H1 (cell line): ENCODE results near the gene TMEM209. TPM values are rescaled to one million over a fixed set of nuclear protein-coding genes. Genes with fewer than 3 reads are reported as not detected.
"Not testable (repeated sequence)": the region's sequence is repeated elsewhere in the genome, so short reads cannot be mapped to it uniquely, and the experiment has no call there.

Source experiments
- CTCF ChIA-PET: fragments of 300-600 bp; sonication (Branson Sonifier 250); formaldehyde crosslinking; loops from one replicate; lab custom pipeline; 2021; ENCODE audit not compliant: partially characterized antibody; lab: Charles Lee
- POLR2A ChIA-PET: fragments of 300-600 bp; sonication (Branson Sonifier 250); formaldehyde crosslinking; loops from one replicate; lab custom pipeline; 2021; ENCODE audit warnings: inconsistent platforms; ENCODE audit not compliant: partially characterized antibody; lab: Charles Lee
- DNase-seq, 2 experiments: peaks; one replicate each; pipeline versions ENCODE4 v3.0.0 to v3.0.0-alpha.2; 2010 to 2022; ENCODE audit warnings: low spot score in 2 of 2, low read depth in 1 of 2, mixed read lengths in 1 of 2
- FAIRE-seq: peaks from 2 replicates; lab custom pipeline; 2011; peaks lifted over from hg19 to GRCh38; lab: Jason Lieb, UNC
- H2AFZ ChIP-seq: 2 replicates; pipeline ENCODE4 v1.8.1; 2012; ENCODE audit warnings: low read length, inconsistent platforms
- H2AK5ac ChIP-seq: 2 replicates; pipeline ENCODE4 v1.6.1; 2013; ENCODE audit warnings: low read depth, low read length
- H2BK120ac ChIP-seq: replicated peaks from 2 replicates; pipeline ENCODE3; 2013; ENCODE audit warnings: low read depth, low read length, inconsistent platforms
- H2BK12ac ChIP-seq: 2 replicates; pipeline ENCODE4 v1.6.1; 2013; ENCODE audit warnings: low read depth, low read length
- H2BK15ac ChIP-seq: 2 replicates; pipeline ENCODE4 v1.6.1; 2013; ENCODE audit warnings: low read length
- H2BK20ac ChIP-seq: 2 replicates; pipeline ENCODE4 v1.6.1; 2013; ENCODE audit warnings: low read length
- H2BK5ac ChIP-seq: 2 replicates; pipeline ENCODE4 v1.6.1; 2013; ENCODE audit warnings: low read depth, low read length
- H3K14ac ChIP-seq: 2 replicates; pipeline ENCODE4 v1.6.1; 2013; ENCODE audit warnings: inconsistent platforms; ENCODE audit not compliant: insufficient read length
- H3K18ac ChIP-seq: 2 replicates; pipeline ENCODE4 v1.6.1; 2013; ENCODE audit warnings: low read length; ENCODE audit errors: extremely low read depth
- H3K23ac ChIP-seq: 2 replicates; pipeline ENCODE4 v1.6.1; 2013; ENCODE audit warnings: inconsistent platforms; ENCODE audit not compliant: insufficient read length
- H3K23me2 ChIP-seq: 2 replicates; pipeline ENCODE4 v1.6.1; 2013; ENCODE audit warnings: low read depth, low read length
- H3K27ac ChIP-seq: 2 replicates; pipeline ENCODE4 v1.6.1; 2011; ENCODE audit warnings: low read depth, low read length, inconsistent platforms
- H3K27me3 ChIP-seq, 4 experiments: replicated peaks in 1 of 4; 1 replicate in 1 of 4; 2 replicates in 3 of 4; pipeline versions ENCODE4 v1.6.1 to v1.8.1; 2011 to 2013; ENCODE audit warnings: low read length in 3 of 4, mild to moderate bottlenecking in 3 of 4, inconsistent platforms in 2 of 4, mixed read lengths in 2 of 4, moderate library complexity in 1 of 4; ENCODE audit not compliant: control insufficient read depth in 3 of 4, insufficient read depth in 3 of 4; ENCODE audit errors: extremely low read depth in 1 of 4
- H3K36me3 ChIP-seq, 4 experiments: 2 replicates each; pipeline versions ENCODE4 v1.6.1 to v1.8.1; 2011 to 2013; ENCODE audit warnings: mild to moderate bottlenecking in 4 of 4, low read length in 3 of 4, moderate library complexity in 2 of 4, control low read depth in 1 of 4, inconsistent platforms in 1 of 4; ENCODE audit not compliant: insufficient read depth in 4 of 4, control insufficient read depth in 2 of 4
- H3K4ac ChIP-seq: replicated peaks from 2 replicates; pipeline ENCODE3; 2013; ENCODE audit warnings: low read length, low read depth, mixed read lengths, inconsistent platforms; ENCODE audit not compliant: insufficient read length
- H3K4me1 ChIP-seq, 4 experiments: replicated peaks in 1 of 4; 1 replicate in 1 of 4; 2 replicates in 3 of 4; pipeline versions ENCODE4 v1.6.1 to v1.8.1; 2011 to 2013; ENCODE audit warnings: low read length in 3 of 4, inconsistent platforms in 2 of 4, mixed read lengths in 1 of 4; ENCODE audit not compliant: insufficient read depth in 4 of 4, control insufficient read depth in 3 of 4
- H3K4me2 ChIP-seq, 2 experiments: 2 replicates each; pipeline versions ENCODE4 v1.6.1 to v1.8.1; 2011 to 2013; ENCODE audit warnings: low read depth in 2 of 2, low read length in 2 of 2, control low read depth in 1 of 2, inconsistent platforms in 1 of 2, mild to moderate bottlenecking in 1 of 2; ENCODE audit not compliant: insufficient read depth in 1 of 2
- H3K4me3 ChIP-seq, 4 experiments: fragments of 200-600, 300-600 bp in 1 of 4; sonication (generic), shearing (Covaris generic), sonication (Bioruptor Twin) in 1 of 4; 2 replicates each; pipeline versions ENCODE4 v1.5.1 to v1.8.1; 2011 to 2016; ENCODE audit warnings: low read length in 4 of 4, low read depth in 3 of 4, control low read depth in 2 of 4, inconsistent platforms in 2 of 4, mild to moderate bottlenecking in 2 of 4, mixed read lengths in 1 of 4, moderate library complexity in 1 of 4; ENCODE audit not compliant: insufficient read depth in 2 of 4; ENCODE audit errors: extremely low read depth in 1 of 4
- H3K56ac ChIP-seq: replicated peaks from 2 replicates; pipeline ENCODE3; 2013; ENCODE audit warnings: low read depth, mild to moderate bottlenecking, mixed read lengths, low read length, inconsistent platforms; ENCODE audit not compliant: insufficient read length
- H3K79me1 ChIP-seq: 2 replicates; pipeline ENCODE4 v1.6.1; 2013; ENCODE audit warnings: low read depth, low read length, control low read depth
- H3K79me2 ChIP-seq, 2 experiments: 2 replicates each; pipeline versions ENCODE4 v1.6.1 to v1.8.1; 2012 to 2013; ENCODE audit warnings: low read length in 2 of 2, mild to moderate bottlenecking in 2 of 2, inconsistent platforms in 1 of 2; ENCODE audit not compliant: insufficient read depth in 2 of 2, control insufficient read depth in 1 of 2
- H3K9ac ChIP-seq, 4 experiments: replicated peaks in 1 of 4; 1 replicate in 1 of 4; 2 replicates in 3 of 4; pipeline versions ENCODE4 v1.6.1 to v1.8.1; 2011 to 2013; ENCODE audit warnings: low read depth in 3 of 4, low read length in 3 of 4, control low read depth in 2 of 4, mild to moderate bottlenecking in 2 of 4, moderate library complexity in 2 of 4, inconsistent platforms in 1 of 4; ENCODE audit errors: extremely low read depth in 1 of 4
- H3K9me3 ChIP-seq, 2 experiments: 2 replicates each; pipeline versions ENCODE4 v1.6.1 to v1.8.1; 2012 to 2013; ENCODE audit warnings: mild to moderate bottlenecking in 2 of 2, moderate library complexity in 2 of 2, control low read depth in 1 of 2, inconsistent platforms in 1 of 2, low read depth in 1 of 2, low read length in 1 of 2, mixed read lengths in 1 of 2; ENCODE audit not compliant: insufficient read depth in 2 of 2
- H4K20me1 ChIP-seq, 2 experiments: replicated peaks in 1 of 2; 2 replicates each; pipeline versions ENCODE3 to v1.8.1; 2011 to 2013; ENCODE audit warnings: inconsistent platforms in 2 of 2, low read length in 2 of 2, mild to moderate bottlenecking in 1 of 2; ENCODE audit not compliant: insufficient read depth in 2 of 2, control insufficient read depth in 1 of 2
- H4K5ac ChIP-seq: 2 replicates; pipeline ENCODE4 v1.6.1; 2013; ENCODE audit warnings: low read length, low read depth, mixed read lengths, inconsistent platforms; ENCODE audit not compliant: insufficient read length
- H4K8ac ChIP-seq: 2 replicates; pipeline ENCODE4 v1.8.0; 2013; ENCODE audit warnings: mild to moderate bottlenecking, moderate library complexity, low read length, inconsistent platforms; ENCODE audit not compliant: insufficient read depth; ENCODE audit errors: extremely low read depth
- H4K91ac ChIP-seq: replicated peaks from 2 replicates; pipeline ENCODE3; 2013; ENCODE audit warnings: low read length, mixed read lengths, inconsistent platforms; ENCODE audit not compliant: insufficient read length
- WGBS, 2 experiments: shearing (Covaris generic) in 1 of 2; methylation state at CpG; one replicate each; pipeline versions ENCODE4 v1.1.6 to v1.1.7; 2013 to 2015; ENCODE audit warnings: low lambda C conversion rate in 2 of 2, mixed read lengths in 2 of 2, inconsistent platforms in 1 of 2, low coverage in 1 of 2, missing lambda C conversion rate in 1 of 2; ENCODE audit not compliant: insufficient replicate concordance in 2 of 2, insufficient coverage in 1 of 2, insufficient read length in 1 of 2; ENCODE audit errors: extremely low coverage in 1 of 2, missing lambda C conversion rate in 1 of 2; 5-methylcytosine and 5-hydroxymethylcytosine counted together
- polyA plus RNA-seq, 7 experiments: library from polyadenylated mRNA; depleted of rRNA in 3 of 7; stranded (reverse) in 5 of 7; unstranded in 2 of 7; fragments of >200 nt in 5 of 7; fragments of 200-250 nt in 2 of 7; gene quantifications; 1 replicate in 5 of 7; 2 replicates in 1 of 7; 4 replicates in 1 of 7; pipeline versions ENCODE4 v1.2.1 to v1.2.3, GENCODE V29; 2011 to 2013; ENCODE audit warnings: missing spikeins in 2 of 7, mixed read lengths in 2 of 7
- total RNA-seq: library from RNA; stranded (reverse); fragmentation: NEBNext Ultra II Directional; extraction: Animal tissue kit (Norgen Biotek cat#: 25700); gene quantifications from 2 replicates; pipeline ENCODE4 v1.2.1, GENCODE V29; 2021

Gene TMEM209
- total and polyA plus RNA-seq, 2 of the 8 experiments (the other 6 are each of a cell fraction or from before 2014, with no cell fraction given) = 28.5 to 30.5 TPM

DNA sequence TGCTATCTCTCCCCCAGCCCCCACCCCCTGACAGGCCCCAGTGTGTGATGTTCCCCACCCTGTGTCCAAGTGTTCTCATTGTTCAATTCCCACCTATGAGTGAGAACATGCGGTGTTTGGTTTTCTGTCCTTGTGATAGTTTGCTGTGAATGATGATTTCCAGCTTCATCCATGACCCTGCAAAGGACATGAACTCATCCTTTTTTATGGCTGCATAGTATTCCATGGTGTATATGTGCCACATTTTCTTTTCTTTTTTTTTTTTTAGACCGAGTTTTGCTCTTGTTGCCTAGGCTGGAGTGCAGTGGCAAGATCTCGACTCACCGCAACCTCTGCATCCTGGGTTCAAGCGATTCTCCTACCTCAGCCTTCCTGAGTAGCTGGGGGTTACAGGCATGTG, 43.6 kb upstream of the TMEM209 start:
- H2BK20ac ChIP-seq, H4K8ac ChIP-seq, DNase-seq, H3K18ac ChIP-seq, H3K4me2 ChIP-seq, H4K20me1 ChIP-seq, H3K36me3 ChIP-seq, H3K14ac ChIP-seq, H2BK15ac ChIP-seq, H4K91ac ChIP-seq, FAIRE-seq, H3K9me3 ChIP-seq, H3K4me1 ChIP-seq, H3K4me3 ChIP-seq, CTCF ChIA-PET, H3K4ac ChIP-seq, H2BK5ac ChIP-seq, H3K79me1 ChIP-seq, H3K56ac ChIP-seq, H2AFZ ChIP-seq, H3K27ac ChIP-seq, H3K27me3 ChIP-seq, H3K9ac ChIP-seq, H2AK5ac ChIP-seq, H4K5ac ChIP-seq, H3K23ac ChIP-seq, H3K79me2 ChIP-seq, H2BK12ac ChIP-seq, H3K23me2 ChIP-seq, POLR2A ChIA-PET, H2BK120ac ChIP-seq: not testable (repeated sequence)
- 80% methylated on average over 4 of the region's 5 CpGs; no CpG with 5 or more reads in 1 of the 2 experiments for WGBS, 2 experiments

DNA sequence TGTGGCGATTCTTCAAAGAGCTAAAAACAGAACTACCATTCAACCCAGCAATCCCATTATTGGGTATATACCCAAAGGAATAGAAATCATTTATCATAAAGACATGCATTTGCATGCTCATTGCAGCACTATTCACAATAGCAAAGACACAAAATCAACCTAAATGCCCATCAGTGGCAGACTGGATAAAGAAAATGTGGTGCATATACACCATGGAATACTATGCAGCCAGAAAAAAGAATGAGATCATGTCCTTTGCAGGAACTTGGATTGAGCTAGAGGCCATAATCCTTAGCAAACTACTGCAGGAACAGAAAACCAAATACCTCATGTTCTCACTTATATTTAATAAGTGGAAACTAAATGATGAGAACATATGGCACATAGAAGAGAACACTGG, 41.3 kb upstream of the TMEM209 start:
- H3K79me1 ChIP-seq, H2BK120ac ChIP-seq, H3K18ac ChIP-seq, H3K14ac ChIP-seq, H3K27ac ChIP-seq, H3K36me3 ChIP-seq, H3K56ac ChIP-seq, H3K4me3 ChIP-seq, H3K4me1 ChIP-seq, H3K23ac ChIP-seq, H3K79me2 ChIP-seq, H3K27me3 ChIP-seq, H2BK5ac ChIP-seq, H2BK15ac ChIP-seq, H3K4ac ChIP-seq, H4K8ac ChIP-seq, H3K9ac ChIP-seq, H2BK20ac ChIP-seq, H2AK5ac ChIP-seq, H2AFZ ChIP-seq, FAIRE-seq, DNase-seq, POLR2A ChIA-PET, H4K20me1 ChIP-seq, H4K91ac ChIP-seq, H2BK12ac ChIP-seq, H3K4me2 ChIP-seq, H3K23me2 ChIP-seq, H3K9me3 ChIP-seq, H4K5ac ChIP-seq: not testable (repeated sequence)
- WGBS, 2 experiments = 94% methylated on average over 1 of the region's 1 CpG; no CpG with 5 or more reads in 1 of the 2 experiments
- CTCF ChIA-PET = interaction anchor here (0.6 kb wide), 1 partner anchor 156 kb away, joined by 3 read pairs; no protein-coding TSS in a partner anchor
